GM12891 (cell line): ENCODE data around the gene COL21A1. TPM values are rescaled to one million over a fixed set of nuclear protein-coding genes. Genes with fewer than 3 reads are reported as not detected.

Source experiments
- DNase-seq: peaks from one replicate; pipeline ENCODE4 v3.0.0; 2011; ENCODE audit warnings: low spot score; ENCODE audit not compliant: insufficient read length
- FAIRE-seq: peaks from 2 replicates; lab custom pipeline; 2011; peaks lifted over from hg19 to GRCh38; lab: Jason Lieb, UNC
- PAX5 ChIP-seq: IDR thresholded peaks from 2 replicates; pipeline ENCODE4 v1.6.1; 2011; ENCODE audit warnings: low read length, moderate library complexity, mild to moderate bottlenecking; ENCODE audit not compliant: insufficient read depth, severe bottlenecking
- POLR2A ChIP-seq: IDR thresholded peaks from 2 replicates; pipeline ENCODE4 v1.6.1; 2011; ENCODE audit warnings: low read depth, low read length, control low read depth
- POLR2AphosphoS5 ChIP-seq: IDR thresholded peaks from 2 replicates; pipeline ENCODE4 v1.6.1; 2011; ENCODE audit warnings: low read depth, low read length, control low read depth
- POU2F2 ChIP-seq: IDR thresholded peaks from 2 replicates; pipeline ENCODE4 v1.6.1; 2011; ENCODE audit warnings: low read depth, mild to moderate bottlenecking, control low read depth, low read length, moderate library complexity
- SPI1 ChIP-seq: IDR thresholded peaks from 2 replicates; pipeline ENCODE4 v1.6.1; 2011; ENCODE audit warnings: low read depth, low read length, control low read depth
- TAF1 ChIP-seq: IDR thresholded peaks from 2 replicates; pipeline ENCODE4 v1.6.1; 2011; ENCODE audit warnings: low read depth, low read length, control low read depth
- polyA plus RNA-seq: library from polyadenylated mRNA; unstranded; fragments of >200 nt; gene quantifications from one replicate; pipeline ENCODE4 v1.2.1, GENCODE V29; 2012; ENCODE audit warnings: low read depth, missing spikeins, inconsistent platforms; ENCODE audit not compliant: missing spikeins

Gene COL21A1
- not detected for polyA plus RNA-seq

- DNase-seq (no peak), FAIRE-seq (no peak)
- no peak for TF ChIP-seq TAF1
- no peak for TF ChIP-seq POLR2AphosphoS5
- no peak for TF ChIP-seq SPI1
Measured at GRCh38 chr6:56246881-56247653, at the start of gene COL21A1. Gene COL21A1 (minus strand): TSS chr6:56247580. CDS start chr6:56182618, 64,962 bp downstream.

GRCh38 chr6:56293781-56294180 lies 46.4 kb upstream of the COL21A1 start:
- DNase-seq (no peak), FAIRE-seq (no peak)
- no peak for TF ChIP-seq PAX5
- TF ChIP-seq SPI1: no peak
- TF ChIP-seq POU2F2: no peak
- no peak for TF ChIP-seq TAF1
- TF ChIP-seq POLR2AphosphoS5: no peak
- no peak for TF ChIP-seq POLR2A

GRCh38 chr6:56292505-56293181 lies 45.3 kb upstream of the COL21A1 start:
- FAIRE-seq (no peak), DNase-seq (no peak)
- no peak for TF ChIP-seq POLR2A
- no peak for TF ChIP-seq POU2F2
- TF ChIP-seq PAX5: no peak
- no peak for TF ChIP-seq TAF1

GRCh38 chr6:56291302-56291917 lies 44.0 kb upstream of the COL21A1 start:
- TF ChIP-seq PAX5 (no peak), POU2F2 (no peak), POLR2A (no peak), SPI1 (no peak), TAF1 (no peak), POLR2AphosphoS5 (no peak)
- no peak for FAIRE-seq
- no peak for DNase-seq

DNA sequence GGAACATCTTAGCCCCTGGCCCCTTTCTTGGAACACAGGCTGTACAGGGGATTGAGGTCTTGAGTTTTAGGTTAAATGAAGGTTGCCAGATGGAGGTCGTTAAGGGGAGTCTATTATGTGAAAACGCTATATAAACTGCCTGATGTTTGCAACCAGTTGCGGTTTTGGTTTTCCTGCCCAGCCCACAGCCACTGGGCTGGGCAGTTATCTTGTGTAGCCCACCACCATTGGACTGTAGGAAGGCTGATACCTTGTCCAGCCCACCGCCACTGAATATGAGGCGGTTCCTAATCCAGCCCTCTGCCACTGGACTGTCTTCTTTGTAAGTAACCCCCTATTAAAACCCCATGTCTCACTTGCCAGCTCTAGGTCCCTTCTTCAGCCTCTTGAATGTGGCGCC lies 42.3 kb upstream of the COL21A1 start:
- TF ChIP-seq POU2F2 (no peak), PAX5 (no peak), SPI1 (no peak), TAF1 (no peak), POLR2A (no peak), POLR2AphosphoS5 (no peak)
- DNase-seq (no peak), FAIRE-seq (no peak)

- no peak for TF ChIP-seq SPI1
- TF ChIP-seq POU2F2: no peak
- no peak for TF ChIP-seq POLR2A
- no peak for TF ChIP-seq TAF1
- no peak for TF ChIP-seq PAX5
- TF ChIP-seq POLR2AphosphoS5: no peak
- no peak for DNase-seq
- FAIRE-seq: no peak
Measured at GRCh38 chr6:56288347-56288746, 41.0 kb upstream of the COL21A1 start.

GRCh38 chr6:56282391-56282790 lies 35.0 kb upstream of the COL21A1 start:
- DNase-seq (no peak), FAIRE-seq (no peak)
- TF ChIP-seq PAX5 (no peak), SPI1 (no peak), TAF1 (no peak), POU2F2 (no peak)

GRCh38 chr6:56280126-56280525 lies 32.7 kb upstream of the COL21A1 start:
- FAIRE-seq: no peak
- no peak for DNase-seq
- TF ChIP-seq PAX5: no peak
- no peak for TF ChIP-seq POLR2AphosphoS5
- no peak for TF ChIP-seq SPI1
- no peak for TF ChIP-seq POU2F2
- TF ChIP-seq POLR2A: no peak
- TF ChIP-seq TAF1: no peak

DNA sequence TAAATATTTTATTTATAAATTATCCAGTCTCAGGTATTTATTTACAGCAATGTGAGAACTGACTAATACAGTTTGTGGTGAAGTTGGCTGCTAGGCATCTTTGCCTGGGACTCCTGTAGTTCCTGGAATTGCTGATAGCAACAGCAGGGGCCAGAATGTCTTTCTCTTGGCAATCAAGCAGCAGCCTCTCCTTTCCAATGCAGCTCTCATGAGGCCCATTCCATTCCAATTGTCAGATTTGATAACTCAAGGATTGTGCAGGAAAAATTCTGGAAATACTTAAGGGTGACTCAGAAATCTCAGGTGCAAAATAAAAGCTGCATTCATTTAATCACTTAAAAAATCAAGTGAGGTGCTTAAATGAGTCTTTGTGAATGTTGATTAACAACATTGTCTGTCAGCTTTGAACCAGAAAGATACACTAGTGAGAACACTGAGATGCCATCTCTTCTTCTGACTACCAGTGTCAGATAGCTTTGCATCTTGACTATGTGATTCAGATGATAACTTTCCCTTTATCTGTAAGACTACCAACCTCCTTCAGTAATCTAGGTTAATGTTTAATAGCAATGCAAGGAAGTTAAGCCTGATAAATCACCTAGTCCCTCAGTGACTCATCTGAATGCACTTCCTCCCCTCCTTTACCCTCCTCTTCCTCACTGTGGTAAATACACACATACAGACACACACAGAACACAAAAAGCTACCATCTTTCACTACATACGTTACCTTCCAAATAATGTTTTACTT lies 32.1 kb upstream of the COL21A1 start:
- FAIRE-seq (no peak), DNase-seq (no peak)
- TF ChIP-seq POU2F2: no peak
- TF ChIP-seq PAX5: no peak
- TF ChIP-seq SPI1: no peak
- no peak for TF ChIP-seq POLR2AphosphoS5
- no peak for TF ChIP-seq TAF1
- TF ChIP-seq POLR2A: no peak

DNA sequence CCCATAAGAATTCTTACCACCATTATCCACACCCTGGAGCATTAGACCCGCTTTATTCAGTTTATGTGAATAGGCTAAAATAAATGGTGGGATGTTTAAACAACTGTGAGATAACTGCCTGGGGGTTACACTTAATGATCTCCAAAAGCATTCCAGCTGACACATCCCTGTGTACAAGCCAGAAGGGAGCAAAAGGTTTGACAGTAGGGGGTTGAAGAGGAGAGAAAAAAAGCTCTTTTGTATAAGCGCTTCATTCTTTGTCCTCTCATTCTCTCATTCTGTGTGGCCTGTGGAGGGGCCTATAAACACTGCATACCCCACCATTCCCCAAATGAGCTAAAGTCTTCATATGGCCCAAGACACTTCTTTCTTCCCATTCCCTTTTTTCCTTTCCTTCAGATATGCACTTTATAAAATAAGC lies 30.8 kb upstream of the COL21A1 start:
- TF ChIP-seq TAF1: no peak
- FAIRE-seq (no peak), DNase-seq (no peak)
